ENCODE measurements around the gene SALL3.
"Not testable (repeated sequence)": the region's sequence is repeated elsewhere in the genome, so short reads cannot be mapped to it uniquely, and the experiment has no call there.

The SALL3 gene

GRCh38 chr18:78937166-78937565, 42.5 kb upstream of the SALL3 start:
- TF ChIP-seq CTCF (IDR thresholded peaks at IDR 0.05; ENCODE audit: borderline replicate concordance, insufficient read depth, low read depth, low read length): no peak
- H3K4me3 ChIP-seq (ENCODE audit: low read depth, low read length): no peak overlapping the region

GRCh38 chr18:78939105-78939504, 40.5 kb upstream of the SALL3 start:
- H3K4me3 ChIP-seq (ENCODE audit: low read depth, low read length): no peak overlapping the region
- no peak for TF ChIP-seq CTCF (IDR thresholded peaks at IDR 0.05; ENCODE audit: borderline replicate concordance, insufficient read depth, low read depth, low read length)

- H3K4me3 ChIP-seq (ENCODE audit: low read depth, low read length): no peak overlapping the region
- TF ChIP-seq CTCF (IDR thresholded peaks at IDR 0.05; ENCODE audit: borderline replicate concordance, insufficient read depth, low read depth, low read length): no peak
These were observed 39.7 kb upstream of the SALL3 start for GRCh38 chr18:78939734-78940494.

- H3K4me3 ChIP-seq (ENCODE audit: low read depth, low read length): not testable (repeated sequence)
These were observed 37.4 kb upstream of the SALL3 start for GRCh38 chr18:78942236-78942635.

- TF ChIP-seq CTCF (IDR thresholded peaks at IDR 0.05; ENCODE audit: borderline replicate concordance, insufficient read depth, low read depth, low read length): no peak
- no peak overlapping the region for H3K4me3 ChIP-seq (ENCODE audit: low read depth, low read length)
These were observed 34.0 kb upstream of the SALL3 start for GRCh38 chr18:78945628-78946027.

- TF ChIP-seq CTCF (IDR thresholded peaks at IDR 0.05; ENCODE audit: borderline replicate concordance, insufficient read depth, low read depth, low read length): no peak
- no peak overlapping the region for H3K4me3 ChIP-seq (ENCODE audit: low read depth, low read length)
These were observed 32.3 kb upstream of the SALL3 start for GRCh38 chr18:78947291-78947690.

GRCh38 chr18:78948221-78948620, 31.4 kb upstream of the SALL3 start:
- TF ChIP-seq CTCF (IDR thresholded peaks at IDR 0.05; ENCODE audit: borderline replicate concordance, insufficient read depth, low read depth, low read length): no peak
- no peak overlapping the region for H3K4me3 ChIP-seq (ENCODE audit: low read depth, low read length)
